HG03520 (cell line): Measurements from ENCODE around the gene ADCY3.
A peak's percentile ranks its signal among the peaks of the same experiment; 100 is the strongest.

Source experiments
- ATAC-seq: cut with Tn5 transposase; IDR thresholded peaks from one replicate; pipeline ENCODE4 v1.9.1; 2021; ENCODE audit warnings: mild to moderate bottlenecking, moderate library complexity; ENCODE audit not compliant: unreplicated experiment

Gene ADCY3

DNA sequence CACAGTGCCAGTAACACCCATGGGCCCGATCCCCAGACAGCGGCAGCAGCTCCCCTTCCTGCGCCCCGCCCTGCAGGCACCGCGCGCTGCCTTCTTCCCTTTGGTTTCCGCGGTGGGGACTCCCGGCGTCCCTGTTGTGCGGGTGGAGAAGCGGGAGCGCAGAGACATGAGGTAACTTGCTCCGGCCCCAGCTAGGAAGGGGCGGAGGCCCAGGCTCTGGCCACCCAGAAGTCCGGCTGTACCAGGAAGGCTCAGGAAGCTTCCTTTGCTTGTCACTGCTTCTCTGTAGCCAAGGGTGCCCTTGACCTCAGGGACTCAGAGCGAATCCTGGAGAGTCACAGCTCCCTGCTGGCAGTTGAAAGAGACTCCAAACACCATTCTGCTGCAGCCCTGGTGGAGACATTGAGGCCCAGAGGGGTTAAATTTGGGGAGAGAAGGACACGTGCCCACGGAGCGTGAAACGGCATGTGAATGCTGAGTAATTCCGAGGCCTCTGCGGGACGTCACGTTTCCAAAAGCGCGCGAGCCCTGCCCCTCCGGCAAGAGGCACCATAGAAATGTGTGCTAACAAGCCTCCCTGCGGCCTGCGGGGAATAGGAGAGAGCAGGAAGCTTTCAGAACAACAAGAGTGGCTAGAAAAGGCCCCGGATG lies 6.7 kb upstream of the ADCY3 start:
- ATAC-seq = no peak

DNA sequence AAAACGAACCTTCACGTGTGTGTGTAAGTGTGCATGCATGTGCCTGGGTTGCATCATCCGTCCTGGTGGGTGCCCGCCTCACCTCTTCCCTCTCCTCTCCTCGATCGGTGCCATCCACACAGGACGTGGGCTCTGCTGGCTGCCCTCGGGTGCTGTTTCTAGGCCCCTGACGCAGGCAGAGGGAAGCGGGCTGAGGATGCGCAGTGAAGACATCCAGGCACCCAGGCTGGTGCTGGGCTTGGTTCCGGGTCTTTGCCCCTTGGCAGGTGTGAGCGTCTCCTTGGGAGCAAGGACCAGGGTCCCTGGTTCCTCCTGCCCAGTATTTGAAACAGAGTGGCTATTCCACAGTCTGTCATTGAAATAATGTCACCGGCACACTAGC lies 6.2 kb upstream of the ADCY3 start:
- ATAC-seq = no peak

DNA sequence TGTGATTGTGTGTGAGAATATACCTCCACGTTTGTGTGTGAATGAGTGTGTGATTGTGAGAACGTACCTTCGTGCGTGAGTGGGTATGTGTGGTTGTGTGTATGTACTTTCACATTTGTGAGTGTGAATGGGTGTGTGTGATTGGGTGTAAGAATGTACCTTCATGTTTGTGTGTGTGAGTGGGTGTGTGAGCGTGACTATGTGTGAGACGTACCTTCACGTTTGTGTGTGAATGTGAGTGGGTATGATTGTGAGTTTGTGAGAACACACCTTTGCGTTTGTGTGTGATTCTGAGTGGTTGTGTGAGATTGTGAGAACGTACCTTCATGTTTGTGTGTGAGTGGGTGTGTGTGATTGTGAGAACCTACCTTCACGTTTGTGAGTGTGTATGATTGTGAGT lies 5.8 kb upstream of the ADCY3 start:
- no peak for ATAC-seq

DNA sequence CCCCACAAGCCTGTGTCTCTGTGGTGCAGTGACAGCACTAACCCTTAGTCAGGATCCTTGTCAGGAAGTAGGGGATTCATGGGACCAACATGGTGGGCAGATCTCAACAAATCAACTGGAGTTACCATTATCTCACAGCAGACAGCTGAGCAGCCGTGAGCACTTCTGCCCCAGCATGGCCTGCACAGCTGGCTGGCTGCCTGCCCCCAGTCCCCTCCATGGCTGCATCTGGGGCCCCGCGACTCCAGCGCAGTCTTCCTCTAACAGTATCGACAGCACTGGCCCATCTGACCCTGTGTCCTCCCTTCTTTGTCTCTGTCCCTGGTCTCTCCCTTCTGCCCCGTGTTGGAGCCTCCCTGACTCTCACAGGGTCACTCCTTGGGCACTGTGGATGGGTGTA lies 4.7 kb upstream of the ADCY3 start:
- no peak for ATAC-seq

DNA sequence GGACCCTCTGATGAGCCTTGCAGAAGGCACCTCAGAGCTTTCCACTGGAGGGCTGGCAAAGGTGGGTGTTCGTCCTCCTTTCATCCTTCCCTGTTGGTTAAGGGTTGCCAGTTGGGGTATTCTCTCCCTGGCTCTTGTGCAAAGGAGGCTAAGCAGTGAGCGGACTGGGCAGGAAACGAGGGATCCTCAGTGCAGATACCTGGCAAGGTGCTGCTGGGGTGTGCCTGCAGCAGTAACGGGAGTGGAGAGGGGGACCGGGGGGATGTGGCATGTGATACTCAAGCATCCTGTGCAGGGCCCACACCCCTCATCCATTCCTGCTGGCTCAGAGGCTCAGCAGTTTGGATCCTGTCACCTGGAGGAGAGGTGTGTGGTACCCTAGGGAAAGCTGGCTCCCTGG lies 4.2 kb upstream of the ADCY3 start:
- no peak for ATAC-seq

DNA sequence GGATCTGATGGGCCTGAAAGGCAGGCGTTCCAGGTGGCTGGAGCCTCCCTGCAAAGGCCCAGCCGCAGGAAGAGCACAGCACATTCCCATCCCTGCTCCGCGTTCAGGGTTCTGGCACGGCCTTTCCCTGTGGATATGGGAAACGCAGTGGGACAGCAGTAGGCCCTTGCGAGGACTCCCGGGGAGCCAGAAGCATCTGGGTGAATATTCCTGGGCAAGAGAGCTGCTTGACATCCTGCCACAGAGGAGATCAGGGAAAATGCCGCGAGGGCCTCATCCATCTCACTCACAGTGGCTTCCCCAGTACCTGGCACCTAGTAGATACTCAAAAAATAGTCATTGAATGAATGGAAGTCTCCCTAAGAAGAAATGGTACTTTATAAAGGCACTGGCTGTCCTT lies 3.1 kb upstream of the ADCY3 start:
- ATAC-seq = no peak

DNA sequence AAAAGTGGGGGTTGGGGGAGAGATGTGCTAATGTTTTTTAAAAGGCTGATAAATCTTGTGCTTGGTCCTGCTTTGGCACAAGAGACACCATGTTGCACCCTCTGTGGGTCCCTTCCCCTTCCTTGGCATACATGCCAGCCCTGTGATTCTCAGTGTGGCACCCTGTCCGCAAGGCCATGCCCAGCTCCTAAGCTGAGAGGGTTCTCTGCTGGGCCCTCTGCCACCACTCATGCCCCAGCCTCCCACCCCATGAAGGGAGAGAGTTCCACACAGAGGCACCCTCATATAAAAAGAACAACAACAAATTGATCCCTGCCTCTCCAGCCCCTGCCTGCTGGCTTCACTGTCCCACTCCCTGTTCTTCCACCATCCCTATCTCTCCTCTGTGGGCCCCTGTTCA lies 2.5 kb upstream of the ADCY3 start:
- ATAC-seq = no peak

DNA sequence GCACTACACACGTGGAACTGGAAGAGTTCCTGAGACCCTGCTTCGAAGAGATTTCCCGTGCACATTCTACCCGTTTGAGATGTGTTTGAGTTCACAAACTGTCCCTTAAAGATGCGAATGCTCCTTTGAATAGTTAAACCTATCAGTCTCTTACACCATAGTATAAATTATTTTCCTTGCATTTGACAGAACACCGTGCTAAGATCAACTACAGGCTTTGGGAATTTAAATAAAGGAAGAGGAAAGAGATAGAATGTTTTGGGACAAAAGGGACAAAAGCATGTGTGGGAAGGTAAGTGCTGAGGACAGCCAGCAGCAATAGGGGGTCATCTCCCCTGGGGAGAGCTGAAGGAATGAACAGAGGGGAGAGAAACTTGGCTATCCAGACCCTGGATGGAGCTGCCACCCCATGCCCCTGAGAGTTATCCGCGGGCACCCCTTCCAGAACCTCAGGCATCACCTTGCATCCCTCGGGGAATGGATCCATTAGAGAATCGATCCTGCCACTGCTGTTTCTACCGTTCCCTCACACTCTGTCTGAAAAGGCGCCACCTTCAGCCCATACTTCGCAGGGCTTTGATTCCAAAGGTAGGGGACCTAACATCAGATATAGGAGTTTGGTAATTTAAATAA lies 888 bp upstream of the ADCY3 start:
- ATAC-seq = no peak

DNA sequence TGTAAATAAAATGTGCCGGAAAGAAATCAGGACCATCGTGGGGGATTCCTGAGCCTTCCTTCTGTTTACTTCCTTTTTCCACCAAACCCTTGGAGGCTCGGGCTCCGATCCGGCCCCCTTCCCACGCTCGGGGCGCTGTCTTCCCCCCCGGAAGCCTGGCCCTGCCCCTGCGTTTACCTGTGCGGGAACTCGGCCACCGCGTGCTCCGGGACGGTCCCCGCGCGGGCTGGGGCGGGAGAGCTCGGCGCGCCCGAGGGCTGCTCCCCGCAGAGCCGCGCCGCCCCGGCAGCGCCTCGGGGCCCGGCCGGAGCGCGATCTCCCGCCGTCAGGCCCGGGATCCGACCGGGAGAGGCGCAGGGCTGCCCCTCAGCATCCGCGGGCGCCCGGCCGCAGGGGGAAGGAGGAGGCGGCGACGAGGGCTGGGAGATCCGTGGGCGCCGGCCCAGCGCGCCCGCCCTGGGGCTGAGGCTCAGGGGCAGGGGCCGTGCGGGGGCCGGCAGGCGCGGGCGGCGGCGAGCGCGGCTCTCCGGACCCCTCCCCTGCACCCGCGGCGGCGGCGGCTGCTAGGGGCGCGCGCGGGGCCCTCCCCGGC lies 435 bp downstream of the ADCY3 start:
- ATAC-seq = peak; percentile 6

DNA sequence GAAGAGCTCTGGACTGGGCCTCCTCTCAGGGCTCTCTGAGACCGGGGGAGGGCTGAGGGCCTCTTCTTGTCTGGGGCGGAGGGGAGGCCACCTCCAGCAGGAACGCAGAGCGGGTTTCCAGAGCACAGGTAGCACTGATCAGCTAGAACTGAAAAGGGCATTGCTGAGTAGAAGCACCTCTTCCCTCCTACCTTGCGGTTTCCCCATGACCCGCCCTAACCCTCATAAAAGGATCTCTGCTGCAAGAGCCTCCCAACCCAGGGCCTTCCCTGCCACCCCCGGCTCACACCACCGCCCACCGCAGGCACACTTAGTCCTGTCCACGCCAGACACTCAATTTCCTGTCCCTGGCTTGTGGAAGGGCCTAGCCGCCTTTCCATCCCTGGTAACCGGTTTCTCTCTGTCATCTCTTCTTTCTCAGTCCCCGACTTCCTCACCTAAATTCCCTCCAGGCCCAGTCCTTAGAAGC lies 966 bp downstream of the ADCY3 start:
- no peak for ATAC-seq

DNA sequence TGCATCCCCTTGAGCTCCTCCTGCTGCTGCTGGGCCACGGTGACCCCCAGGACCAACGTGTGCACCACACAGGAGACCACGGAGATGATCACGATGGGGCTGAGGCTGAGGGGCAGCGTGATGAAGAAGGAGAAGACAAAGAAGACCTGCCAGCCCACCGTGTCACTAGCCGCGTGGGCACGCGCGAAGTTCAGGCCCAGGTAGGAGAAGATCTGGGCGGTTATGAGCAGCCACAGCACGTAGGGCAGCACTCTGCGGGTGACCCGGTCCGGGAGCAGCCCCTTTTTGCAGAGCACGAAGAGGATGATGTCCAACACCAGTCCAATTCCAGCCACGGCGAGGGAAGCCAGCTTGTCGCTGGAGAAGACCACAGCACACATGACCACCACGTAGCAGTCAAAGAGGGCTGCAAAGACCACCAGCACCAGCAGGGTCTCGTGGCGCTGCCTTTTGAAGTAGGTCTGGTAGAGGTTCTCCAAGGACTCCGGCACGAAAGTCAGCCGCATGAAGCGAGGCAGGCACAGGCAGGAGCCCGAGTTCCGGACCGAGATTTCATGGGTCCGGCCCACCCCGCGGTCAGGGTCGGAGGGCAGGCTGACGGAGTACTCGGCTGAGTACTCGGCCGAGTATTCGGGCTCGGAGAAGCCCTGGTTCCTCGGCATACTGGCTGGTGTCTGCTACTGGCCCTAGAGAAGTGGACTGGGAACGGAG lies 1.6 kb downstream of the ADCY3 start:
- no peak for ATAC-seq

DNA sequence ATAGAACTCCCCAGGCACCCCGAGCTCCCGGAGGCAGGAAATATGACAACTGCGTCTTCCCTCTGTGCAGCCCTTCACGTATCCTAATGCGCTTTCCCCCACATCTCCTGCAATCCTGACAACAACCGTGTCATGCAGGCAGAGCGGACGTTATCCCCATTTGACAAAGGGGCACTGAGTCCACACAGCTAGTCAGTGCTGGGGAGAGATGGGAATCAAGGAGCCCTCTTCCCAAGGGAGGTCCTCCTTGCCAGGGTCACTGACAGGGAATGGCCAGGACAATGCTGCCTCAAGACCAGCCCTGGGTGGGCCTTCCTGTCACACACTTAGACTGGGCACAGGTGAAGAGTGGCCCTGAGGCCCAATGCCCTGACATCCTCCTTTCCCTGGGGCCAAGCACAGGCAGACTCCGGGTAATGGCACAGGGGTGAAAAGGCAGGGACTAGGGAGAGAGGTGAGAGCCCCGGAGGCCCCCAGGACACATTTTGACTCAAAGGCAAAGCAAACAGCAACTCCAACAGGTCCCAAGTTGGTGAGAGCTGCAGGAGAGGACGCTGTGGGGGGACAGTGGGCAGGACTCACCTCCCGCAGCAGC lies 2.2 kb downstream of the ADCY3 start:
- no peak for ATAC-seq

DNA sequence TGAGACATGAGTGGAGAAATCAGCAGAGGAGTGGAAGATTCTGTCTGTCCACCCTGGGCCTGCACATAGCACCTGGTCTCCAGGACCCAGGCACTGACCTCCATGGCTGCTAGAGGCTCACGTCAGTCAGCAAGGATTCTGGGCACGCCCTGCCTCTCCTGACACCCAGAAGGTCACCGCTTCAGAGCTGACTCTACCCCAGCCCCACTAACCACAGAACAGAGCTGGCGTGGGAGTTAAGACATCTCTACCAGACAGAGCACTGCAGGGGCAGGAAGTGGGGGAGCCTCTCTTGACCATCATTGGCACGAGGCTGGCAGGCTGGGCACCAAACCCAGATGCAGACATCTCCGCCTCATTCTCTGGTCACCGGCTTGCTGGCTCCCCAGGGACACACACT lies 3.0 kb downstream of the ADCY3 start:
- no peak for ATAC-seq

DNA sequence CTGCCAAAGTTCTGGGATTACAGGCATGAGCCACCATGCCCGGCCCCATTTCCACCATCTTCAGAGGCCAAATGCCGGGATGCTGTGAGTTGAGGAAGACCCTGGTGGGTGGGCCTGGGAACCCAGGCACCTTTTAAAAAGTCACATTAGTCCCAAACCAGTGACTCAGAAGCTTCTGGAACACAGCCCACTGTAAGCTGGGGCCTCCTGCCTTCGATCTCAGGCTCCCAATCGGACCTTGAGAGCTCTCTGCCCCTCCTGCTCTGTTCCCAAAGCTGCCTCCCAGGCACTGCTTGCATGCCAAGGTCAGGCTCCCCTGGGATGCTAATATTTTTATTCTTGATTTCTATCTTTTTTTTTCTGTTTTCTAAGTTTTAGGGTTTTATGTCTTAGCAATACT lies 4.2 kb downstream of the ADCY3 start:
- ATAC-seq = no peak

DNA sequence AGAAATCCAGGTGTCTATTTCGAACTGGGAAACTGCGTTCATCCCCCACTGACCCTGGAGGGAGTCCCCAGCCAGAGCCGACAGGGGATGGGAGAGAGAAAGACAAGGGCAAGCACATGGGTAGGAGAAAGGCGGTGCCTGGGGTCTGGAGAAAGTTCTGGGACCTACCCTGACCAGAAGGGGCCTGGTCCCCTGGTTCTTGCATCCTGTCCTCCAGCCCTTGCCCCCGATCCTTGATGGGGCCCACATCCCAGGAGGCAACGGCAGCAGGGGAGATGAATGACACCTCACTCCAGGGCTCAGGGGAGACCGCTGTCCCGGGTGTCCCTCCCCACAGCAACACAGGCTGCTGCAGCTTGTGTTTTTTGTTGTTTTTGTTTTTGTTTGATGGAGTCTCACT lies 4.9 kb downstream of the ADCY3 start:
- no peak for ATAC-seq

DNA sequence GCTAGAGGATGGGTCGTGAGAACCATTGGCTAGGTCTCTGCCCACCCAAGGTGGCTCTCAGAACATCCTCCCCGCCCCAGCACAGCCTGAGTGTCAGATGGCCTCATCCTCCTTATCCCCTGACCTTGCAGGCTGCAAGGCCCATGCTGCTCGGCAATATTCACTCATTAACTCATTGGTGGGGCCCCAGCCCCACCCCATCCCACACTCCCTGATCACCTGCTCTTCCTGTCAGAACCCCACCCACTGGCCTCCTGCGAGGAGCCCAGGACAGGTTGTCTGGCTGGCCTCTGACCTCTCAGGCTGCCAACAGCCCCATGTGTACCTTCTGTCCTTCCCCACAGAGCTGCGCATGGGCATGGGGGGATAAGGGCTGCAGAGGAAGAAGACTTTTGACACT lies 5.3 kb downstream of the ADCY3 start:
- ATAC-seq = no peak

DNA sequence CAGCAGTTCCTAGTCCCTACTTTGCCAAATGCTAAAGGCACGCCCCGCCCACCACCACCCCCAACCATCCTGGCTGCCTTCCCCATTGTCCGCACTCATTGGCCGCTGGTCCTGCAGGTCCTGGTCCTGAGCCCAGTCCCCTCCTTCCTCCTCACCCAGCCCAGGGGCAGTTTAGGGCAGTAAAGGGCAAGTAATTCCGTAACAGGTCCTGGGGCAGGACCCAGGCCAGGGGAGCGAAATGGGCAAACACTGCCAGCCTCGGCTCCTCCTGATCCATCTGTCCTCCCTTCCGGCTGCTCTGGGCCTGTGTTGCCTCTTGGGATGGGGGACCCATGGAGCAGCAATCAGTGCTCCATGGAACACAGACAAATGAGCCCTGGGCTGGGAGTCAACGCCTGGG lies 6.1 kb downstream of the ADCY3 start:
- ATAC-seq = no peak

DNA sequence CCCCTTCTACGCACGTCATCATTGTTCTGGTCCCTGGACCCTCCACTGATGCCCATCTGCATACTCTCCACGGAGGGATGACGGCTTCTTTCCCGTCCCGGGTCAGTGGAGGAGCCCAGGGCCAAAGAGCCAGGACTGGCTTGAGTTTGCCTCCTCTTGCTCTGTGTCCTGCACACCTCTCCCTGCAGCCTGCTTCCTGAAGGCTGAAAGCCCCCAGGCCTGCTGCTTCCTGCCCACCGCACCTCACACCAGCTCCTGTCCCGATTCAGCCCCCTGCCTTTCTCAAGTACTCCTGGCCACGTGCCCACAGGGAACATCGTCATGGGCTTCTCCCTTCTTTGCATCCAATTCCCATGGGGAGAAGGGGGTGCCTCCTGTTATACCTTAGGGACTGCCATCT lies 7.1 kb downstream of the ADCY3 start:
- ATAC-seq = no peak

DNA sequence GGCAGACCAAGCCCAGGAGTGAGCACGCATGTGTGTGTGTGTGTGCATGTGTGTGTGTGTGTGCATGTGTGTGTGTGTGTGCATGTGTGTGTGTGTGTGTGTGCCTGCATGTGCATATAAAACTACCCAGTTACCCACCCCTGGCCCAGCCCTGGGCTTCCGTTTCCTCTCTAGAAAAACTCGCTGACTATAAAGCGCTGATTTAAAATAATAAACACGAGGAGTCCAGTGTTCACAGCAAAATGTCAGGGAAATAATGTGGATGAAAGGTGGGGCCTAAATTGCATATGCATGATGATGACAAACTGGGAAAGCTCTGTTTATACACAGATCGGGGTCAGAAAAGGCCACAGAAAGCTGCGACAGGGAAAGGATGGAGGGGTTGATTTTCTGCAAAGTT lies 7.5 kb downstream of the ADCY3 start:
- no peak for ATAC-seq

DNA sequence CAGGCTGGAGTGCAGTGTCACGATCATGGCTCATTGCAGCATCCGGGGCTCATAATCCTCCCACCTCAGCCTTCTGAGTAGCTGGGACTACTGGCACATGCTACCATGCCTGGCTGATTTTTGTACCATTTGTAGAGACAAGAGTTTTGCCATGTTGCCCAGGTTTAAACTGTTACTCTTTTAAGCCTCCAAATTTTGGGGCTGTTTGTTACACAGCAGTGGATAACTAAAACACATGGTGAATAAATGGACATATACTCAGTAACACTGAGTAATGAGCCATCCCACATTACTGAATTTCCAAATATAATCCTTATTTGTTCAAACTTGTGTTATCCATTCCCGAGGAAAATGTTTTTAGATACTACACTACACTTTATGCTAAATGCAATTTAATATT lies 9.8 kb downstream of the ADCY3 start:
- ATAC-seq = no peak

DNA sequence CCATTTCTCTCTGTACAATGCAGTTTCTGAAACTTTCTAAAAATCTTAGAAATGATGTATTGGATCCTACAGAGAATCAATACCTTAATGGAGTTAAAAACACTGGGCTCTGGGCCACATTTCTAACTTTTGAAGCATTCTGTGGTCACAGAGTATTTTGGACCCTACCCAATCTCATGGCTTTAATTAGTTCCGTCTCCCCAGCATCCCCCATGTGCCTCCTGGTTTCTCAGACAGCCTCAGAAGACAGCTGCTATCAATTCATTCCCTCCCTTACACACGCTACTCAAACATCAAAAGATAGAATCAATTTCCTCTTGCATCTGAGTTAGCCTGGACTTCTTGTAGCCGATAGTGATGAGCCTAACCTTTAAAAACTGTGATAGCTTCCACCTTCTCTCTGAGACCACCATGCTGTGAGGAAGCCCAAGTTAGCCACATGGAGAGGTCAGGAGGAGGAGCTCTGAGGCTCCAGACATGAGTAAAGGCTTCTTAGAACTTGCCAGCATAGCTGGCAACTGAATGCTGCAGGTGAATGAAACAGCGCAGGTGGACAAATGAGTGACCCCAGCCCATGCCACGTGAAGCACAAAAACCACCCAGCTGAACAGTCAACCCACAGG lies 10.4 kb downstream of the ADCY3 start:
- no peak for ATAC-seq
